ENCODE measurements around the gene WWOX.

The WWOX gene

GRCh38 chr16:78368121-78369102 lies 269.0 kb downstream of the WWOX start:
- DNase-seq = no peak

GRCh38 chr16:78372277-78372676 lies 272.8 kb downstream of the WWOX start:
- DNase-seq = no peak

- no peak for DNase-seq
These were observed 275.7 kb downstream of the WWOX start for GRCh38 chr16:78375055-78375679.

- no peak for DNase-seq
These were observed 277.0 kb downstream of the WWOX start for GRCh38 chr16:78376452-78376851.

GRCh38 chr16:78377312-78377711 lies 277.9 kb downstream of the WWOX start:
- DNase-seq = no peak

GRCh38 chr16:78381060-78381459 lies 281.6 kb downstream of the WWOX start:
- DNase-seq = no peak

GRCh38 chr16:78383118-78383517 lies 283.7 kb downstream of the WWOX start:
- no peak for DNase-seq

- no peak for DNase-seq
These were observed 285.8 kb downstream of the WWOX start for GRCh38 chr16:78385086-78385805.

GRCh38 chr16:78386557-78387324 lies 287.3 kb downstream of the WWOX start:
- no peak for DNase-seq

GRCh38 chr16:78389009-78389498 lies 289.6 kb downstream of the WWOX start:
- no peak for DNase-seq

- no peak for DNase-seq
These were observed 290.6 kb downstream of the WWOX start for GRCh38 chr16:78390092-78390491.

GRCh38 chr16:78390508-78391324 lies 291.3 kb downstream of the WWOX start:
- no peak for DNase-seq

GRCh38 chr16:78392585-78393195 lies 293.2 kb downstream of the WWOX start:
- DNase-seq = no peak

- DNase-seq = no peak
These were observed 295.6 kb downstream of the WWOX start for GRCh38 chr16:78395035-78395434.

- DNase-seq = no peak
These were observed 296.6 kb downstream of the WWOX start for GRCh38 chr16:78396046-78396445.

GRCh38 chr16:78396673-78397072 lies 297.2 kb downstream of the WWOX start:
- no peak for DNase-seq

GRCh38 chr16:78399384-78399783 lies 299.9 kb downstream of the WWOX start:
- no peak for DNase-seq

GRCh38 chr16:78402833-78403232 lies 303.4 kb downstream of the WWOX start:
- DNase-seq = no peak

GRCh38 chr16:78405040-78405439 lies 305.6 kb downstream of the WWOX start:
- DNase-seq = no peak

- DNase-seq = no peak
These were observed 306.4 kb downstream of the WWOX start for GRCh38 chr16:78405833-78406232.

GRCh38 chr16:78407191-78407590 lies 307.7 kb downstream of the WWOX start:
- no peak for DNase-seq
